Dedifferentiated amniotic fluid mesenchymal stem cell (primary cell): ENCODE measurements around the gene MAMLD1.

Experiments used
- DNase-seq: peaks from one replicate; pipeline ENCODE4 v3.0.0-alpha.2; 2016; ENCODE audit errors: extremely low spot score

MAMLD1 gene

DNA sequence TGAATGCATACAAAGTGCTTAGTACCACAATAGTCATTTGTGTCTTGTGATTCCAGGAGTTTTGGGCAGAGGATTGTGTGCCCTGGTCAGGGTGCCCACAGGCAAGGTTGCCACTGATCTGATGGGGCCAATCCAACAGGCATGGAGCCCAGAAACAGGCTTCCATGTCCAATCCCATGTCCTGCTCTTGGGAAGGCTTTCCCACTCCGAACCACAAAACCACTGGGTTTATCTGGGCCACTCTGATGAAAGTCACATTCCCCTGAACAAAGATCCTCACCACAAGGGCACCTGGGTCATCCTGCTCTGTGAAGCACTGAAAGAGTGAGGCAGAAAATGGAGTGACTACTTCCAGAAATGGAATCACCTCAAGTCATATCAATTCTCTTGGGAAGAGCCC, 96.9 kb downstream of the MAMLD1 start:
- DNase-seq = no peak

DNA sequence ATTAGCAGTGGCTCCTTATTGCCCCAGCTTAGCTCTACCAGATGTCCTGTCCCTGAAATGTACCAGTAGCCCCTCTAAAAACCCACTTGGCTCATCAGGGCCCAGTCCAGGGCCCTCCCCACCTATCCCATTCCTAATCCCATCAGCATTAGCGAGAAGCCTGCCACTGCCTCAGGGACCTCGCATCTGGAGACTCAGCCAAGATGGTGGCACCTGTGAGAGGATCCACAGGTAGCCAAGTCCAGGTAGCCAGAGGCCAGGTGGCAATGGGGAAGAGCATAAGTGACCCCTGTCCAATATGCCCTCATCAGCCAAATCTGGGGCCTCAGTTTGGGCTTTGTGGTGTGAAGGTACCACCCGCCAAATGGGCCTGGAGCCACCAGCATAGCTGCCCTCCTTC, 97.7 kb downstream of the MAMLD1 start:
- DNase-seq = no peak

DNA sequence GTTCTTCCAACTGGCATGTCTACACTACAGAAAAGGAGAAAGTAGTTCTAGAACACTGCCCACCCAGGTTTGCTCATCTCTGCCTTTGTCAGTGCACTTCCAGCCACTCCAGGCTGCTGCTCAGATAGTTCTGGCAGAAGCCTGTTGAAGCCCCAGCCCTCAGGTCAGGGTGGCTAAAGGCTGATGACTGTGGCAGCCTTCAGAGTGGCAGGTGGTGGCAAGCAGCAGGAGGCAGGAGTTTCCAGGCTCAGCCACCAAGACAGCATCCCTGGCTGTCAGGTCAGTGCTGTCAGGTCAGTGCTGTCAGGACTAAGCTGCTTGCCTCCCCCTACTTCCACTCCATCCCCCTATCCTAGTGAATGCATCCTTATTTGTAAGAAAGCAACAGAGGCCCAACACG, 100.4 kb downstream of the MAMLD1 start:
- no peak for DNase-seq

DNA sequence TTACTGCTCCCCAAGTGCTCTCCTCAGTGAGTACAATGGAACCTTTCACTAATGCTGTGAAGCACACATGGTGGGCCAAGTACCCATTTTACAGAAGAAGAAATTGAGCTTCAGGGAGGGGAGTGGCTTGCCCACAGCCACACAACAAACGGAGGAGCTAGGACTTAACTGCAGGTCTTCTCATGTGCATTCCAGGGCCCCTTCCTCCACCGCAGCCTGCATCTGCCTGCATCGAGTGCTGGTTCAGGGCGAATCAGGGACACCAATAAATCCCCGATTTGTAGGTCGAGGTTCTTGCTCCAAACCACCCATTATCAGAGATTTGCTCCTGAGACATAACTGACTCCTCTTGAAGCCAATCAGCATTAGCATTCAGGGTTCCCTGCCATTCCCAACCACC, 100.9 kb downstream of the MAMLD1 start:
- DNase-seq = no peak

- DNase-seq = no peak
Observed at GRCh38 chrX:150465326-150465725, 102.2 kb downstream of the MAMLD1 start.

DNA sequence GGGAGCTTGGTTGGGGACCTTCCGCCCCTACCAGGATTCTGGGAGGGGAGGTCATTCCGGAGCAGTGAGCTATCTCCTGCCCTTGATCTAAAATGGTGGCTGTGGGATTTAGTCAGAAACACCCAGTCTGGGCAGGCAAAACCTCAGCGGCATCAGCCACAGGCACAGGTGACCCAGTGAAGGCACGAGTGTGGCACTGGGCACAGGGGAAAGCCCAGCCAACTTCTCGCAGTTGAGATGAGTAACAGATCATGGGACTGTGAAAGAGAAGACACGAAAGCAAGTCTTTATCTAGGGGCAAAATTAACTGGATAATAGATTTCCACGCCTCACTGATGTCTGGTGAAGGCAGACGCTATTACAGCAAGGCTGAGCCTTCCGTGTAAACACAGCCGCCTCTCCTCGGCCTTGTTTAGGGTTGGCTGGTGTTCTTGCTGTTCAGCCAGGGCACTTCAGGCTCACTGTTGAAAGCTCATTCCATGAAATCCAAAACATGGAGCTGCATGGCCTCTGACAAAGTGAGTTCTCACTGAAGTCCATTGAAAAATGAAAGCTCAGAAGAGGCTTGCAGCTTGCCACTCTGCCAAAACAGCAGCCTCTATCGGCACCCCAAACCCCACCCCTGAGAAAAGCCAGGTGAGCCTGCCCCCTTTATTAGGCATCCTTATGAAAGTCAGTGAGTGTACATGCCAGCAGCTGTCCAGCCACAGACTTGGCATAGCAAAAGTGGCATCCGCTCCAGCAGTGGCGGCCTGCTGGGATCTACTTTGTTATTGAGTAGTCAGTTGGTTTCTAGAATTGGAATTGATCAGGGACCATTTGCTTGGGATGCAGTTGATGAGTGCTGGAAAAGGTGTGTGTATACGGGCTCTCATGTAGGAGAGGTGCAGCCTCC, 103.0 kb downstream of the MAMLD1 start:
- DNase-seq = no peak

- no peak for DNase-seq
Observed at GRCh38 chrX:150472306-150472705, 109.2 kb downstream of the MAMLD1 start.

DNA sequence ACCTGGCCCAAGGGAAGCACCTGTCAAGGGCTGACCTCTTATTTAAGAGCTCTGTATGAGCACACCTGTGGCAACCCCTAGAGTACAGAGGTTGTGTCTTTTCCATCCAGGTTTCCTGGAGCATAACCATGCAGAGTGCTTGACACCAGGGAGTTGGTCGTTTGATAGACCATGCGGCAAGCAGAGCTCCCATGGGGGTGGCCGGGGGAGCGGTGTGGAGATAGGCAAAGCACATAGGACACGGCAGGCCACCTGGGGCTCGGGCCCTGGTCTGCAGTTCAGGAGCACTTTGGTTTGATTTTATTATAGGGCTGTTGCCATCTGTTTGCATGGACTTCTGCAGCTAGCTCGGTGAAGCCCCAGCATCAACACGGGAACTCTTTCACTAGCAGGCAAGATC, 110.3 kb downstream of the MAMLD1 start:
- no peak for DNase-seq

GRCh38 chrX:150475461-150475860, 112.3 kb downstream of the MAMLD1 start:
- no peak for DNase-seq

GRCh38 chrX:150476164-150476699, 113.1 kb downstream of the MAMLD1 start:
- no peak for DNase-seq

- no peak for DNase-seq
Observed at GRCh38 chrX:150477371-150477770, 114.3 kb downstream of the MAMLD1 start.

GRCh38 chrX:150478496-150479492, 115.7 kb downstream of the MAMLD1 start:
- DNase-seq = no peak

DNA sequence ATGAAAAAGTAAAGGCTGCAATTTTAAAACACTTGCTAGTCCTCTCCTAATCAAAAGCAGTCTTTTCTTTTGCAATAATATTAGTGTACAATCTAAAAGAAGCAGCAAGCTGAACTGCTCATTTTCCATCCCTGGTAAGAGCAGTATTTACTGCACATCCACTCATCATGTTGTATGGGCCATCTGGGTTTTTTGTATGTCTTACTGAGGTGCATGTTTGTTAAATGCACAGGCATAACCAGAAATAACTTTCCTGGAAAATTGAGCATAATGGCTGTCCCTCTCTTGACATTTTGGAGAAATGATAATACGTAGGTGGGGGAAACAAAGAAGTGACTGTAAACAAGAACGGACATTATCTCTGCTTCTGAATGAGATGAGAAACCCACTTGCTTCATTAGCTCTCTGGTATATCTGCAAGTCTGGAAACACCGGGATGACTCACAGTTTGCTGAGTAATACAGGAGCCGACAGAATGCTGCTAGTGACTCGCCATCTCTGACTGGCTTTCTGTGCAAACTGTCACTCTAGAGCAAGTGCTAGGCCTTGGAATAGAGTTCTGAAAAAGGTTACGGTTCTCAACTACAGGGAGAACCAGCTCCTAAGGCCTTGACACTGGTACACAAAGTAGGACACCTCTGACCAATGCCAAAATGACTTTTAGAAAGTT, 119.6 kb downstream of the MAMLD1 start:
- no peak for DNase-seq

GRCh38 chrX:150483356-150483985, 120.4 kb downstream of the MAMLD1 start:
- no peak for DNase-seq

GRCh38 chrX:150486011-150486410, 122.9 kb downstream of the MAMLD1 start:
- DNase-seq = peak; percentile 29

GRCh38 chrX:150487369-150488094, 124.4 kb downstream of the MAMLD1 start:
- DNase-seq = no peak

- no peak for DNase-seq
Observed at GRCh38 chrX:150489359-150490015, 126.4 kb downstream of the MAMLD1 start.

- no peak for DNase-seq
Observed at GRCh38 chrX:150495496-150495895, 132.4 kb downstream of the MAMLD1 start.

GRCh38 chrX:150499240-150499639, 136.1 kb downstream of the MAMLD1 start:
- no peak for DNase-seq

DNA sequence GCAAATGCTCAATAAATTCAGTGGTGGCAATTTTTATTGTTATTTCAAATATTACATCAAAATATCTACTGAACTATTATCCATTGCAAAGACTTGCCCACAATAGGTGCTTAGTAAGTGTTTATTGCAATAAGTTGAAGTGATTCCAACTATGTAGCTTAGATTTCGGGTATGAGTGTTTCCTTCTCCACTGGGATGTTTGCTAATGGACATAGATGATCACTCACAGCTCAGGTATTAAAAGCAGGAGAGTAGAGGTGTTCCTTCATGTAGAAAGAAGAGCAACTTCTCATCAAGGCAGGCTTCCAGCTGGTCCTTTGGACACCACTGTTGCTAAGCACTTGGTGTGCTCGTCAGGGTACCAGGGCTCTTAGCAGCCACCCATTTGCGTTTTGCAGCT, 139.0 kb downstream of the MAMLD1 start:
- DNase-seq = no peak
